Superior temporal gyrus (tissue), 1 donor: Measurements from ENCODE around the gene PIP4P1.
"Not testable (repeated sequence)": the region's sequence is repeated elsewhere in the genome, so short reads cannot be mapped to it uniquely, and the experiment has no call there.

Experiments used
- DNase-seq: peaks from one replicate; pipeline ENCODE4 v3.0.0-alpha.2; 2016; ENCODE audit errors: extremely low spot score

Gene PIP4P1

DNA sequence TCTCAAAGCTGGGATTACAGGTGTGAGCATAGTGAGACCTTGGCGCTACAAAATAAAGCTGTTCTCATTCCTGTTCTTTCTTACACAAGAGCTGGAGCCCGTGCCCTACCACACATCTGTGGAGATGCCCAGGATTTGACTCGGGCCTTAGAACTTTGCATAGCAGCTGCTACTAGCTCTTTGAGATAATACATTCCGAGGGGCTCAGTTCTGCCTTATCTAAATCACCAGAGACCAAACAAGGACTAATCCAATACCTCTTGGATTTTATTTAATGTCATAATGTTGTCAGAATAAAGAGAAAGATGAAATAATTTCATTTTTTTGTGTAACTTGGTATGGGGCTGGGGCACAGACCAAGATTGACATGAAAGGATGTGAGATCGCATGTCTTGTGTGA lies 15.5 kb upstream of the PIP4P1 start:
- no peak for DNase-seq

DNA sequence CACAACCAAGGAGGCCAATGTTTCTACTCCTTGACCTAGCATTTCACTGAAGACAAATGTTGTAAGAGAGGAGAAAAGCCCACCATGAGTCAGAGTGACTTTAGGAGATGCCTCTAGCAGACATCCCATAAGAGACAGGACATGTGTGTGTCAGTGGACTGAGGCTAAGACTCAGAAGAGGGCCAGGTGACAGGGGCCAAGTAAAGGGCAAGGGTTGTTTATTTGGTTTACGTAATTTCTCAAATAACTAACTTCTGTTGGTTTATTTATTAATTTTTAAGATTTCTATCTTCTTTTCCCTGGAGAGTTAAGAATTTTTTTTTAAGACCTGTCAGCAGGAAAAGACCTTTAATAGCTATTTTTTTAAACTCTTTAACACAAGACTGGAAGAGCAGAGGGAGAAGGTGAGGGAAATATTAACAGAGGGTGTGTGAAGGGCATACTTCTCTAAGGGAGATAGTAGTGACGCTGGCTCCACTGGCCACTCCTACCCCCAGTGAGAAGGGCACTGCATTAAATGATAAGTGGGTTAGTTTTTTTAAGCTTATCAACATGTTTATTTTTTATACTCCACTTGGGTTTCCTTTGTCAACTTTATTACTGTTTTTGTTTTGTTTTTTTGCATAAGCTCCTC lies 11.4 kb upstream of the PIP4P1 start:
- DNase-seq = no peak

DNA sequence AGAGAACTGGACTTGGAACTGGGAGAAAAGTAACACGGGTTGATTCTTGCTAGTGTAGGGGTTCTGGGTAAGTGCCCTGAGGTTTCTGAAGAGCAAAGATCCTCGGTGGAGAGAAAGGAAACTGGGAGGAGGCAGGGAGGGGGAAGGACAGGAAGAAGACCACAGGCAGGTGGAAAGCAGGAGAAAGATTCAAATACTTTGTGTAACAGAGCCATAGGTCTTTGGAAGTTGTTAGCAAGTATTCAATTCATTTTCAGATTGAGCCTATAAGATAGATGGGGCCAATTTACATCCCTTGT lies 9.3 kb upstream of the PIP4P1 start:
- no peak for DNase-seq

DNA sequence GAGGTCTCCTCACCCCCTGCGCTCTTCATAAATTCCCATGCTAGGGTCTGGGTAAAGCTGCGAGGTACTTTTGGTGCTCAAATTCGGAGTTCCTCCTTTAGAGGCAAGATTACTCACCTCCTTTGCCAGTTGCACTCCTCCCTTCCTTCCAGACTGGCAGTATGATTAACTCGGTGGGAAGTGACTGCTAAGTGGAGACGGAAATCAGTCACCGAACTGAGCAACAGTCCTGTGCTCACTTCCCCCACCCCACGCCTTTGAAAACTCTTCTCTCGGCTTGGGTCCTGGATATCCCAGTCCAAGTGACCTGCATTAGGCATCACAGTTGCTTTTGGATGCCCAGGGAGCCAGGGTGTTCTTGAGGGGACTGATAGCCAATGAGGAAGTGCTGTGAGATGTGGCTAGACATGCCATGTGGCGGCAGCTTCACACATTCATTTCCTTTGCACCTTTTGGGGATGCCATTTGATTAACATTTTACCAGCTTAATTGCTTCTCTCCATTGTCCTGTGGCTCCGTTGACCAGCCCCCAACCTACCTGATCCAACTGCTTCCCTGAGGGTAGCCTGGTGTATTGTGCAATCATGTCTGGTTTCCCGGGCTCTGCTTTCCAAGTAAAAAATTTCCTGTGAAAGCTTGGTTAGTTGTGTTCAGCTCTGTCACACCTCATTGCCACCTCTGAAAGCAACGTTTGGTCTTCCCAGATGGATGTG lies 8.8 kb upstream of the PIP4P1 start:
- peak; percentile 40 for DNase-seq

DNA sequence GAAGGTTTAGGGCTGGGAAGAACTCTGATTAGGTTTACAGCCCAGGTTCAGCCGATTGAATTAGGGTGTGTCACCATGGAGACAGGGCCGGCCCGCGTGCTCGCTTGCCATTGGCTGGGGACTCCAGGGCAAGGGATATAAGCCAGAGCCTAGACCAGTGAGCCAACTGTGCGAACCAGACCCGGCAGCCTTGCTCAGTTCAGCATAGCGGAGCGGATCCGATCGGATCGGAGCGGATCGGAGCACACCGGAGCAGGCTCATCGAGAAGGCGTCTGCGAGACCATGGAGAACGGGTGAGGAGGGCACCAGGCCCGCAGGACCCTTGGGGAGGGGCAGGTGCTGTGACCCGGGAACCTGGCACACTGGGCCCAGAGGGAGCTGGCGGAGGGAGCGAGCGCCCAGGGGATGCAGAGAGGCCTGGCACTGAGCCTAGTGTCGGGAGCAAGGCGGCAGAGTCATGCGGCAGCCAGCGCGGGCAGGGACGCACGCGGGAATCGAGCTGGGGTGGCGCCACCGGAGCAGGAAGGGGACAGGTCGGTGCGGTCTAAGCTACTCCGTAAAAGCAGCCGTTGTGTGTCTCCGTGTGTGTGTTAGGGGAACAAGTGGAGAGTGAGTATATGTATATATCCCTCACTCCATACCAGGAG lies 8.1 kb upstream of the PIP4P1 start, which contains the start of gene PNP:
Gene PNP, plus strand, starts transcription at position 165 of the 648 bp plus-strand sequence. Its CDS starts 119 bp downstream, at position 284.
- DNase-seq = peak; percentile 82

DNA sequence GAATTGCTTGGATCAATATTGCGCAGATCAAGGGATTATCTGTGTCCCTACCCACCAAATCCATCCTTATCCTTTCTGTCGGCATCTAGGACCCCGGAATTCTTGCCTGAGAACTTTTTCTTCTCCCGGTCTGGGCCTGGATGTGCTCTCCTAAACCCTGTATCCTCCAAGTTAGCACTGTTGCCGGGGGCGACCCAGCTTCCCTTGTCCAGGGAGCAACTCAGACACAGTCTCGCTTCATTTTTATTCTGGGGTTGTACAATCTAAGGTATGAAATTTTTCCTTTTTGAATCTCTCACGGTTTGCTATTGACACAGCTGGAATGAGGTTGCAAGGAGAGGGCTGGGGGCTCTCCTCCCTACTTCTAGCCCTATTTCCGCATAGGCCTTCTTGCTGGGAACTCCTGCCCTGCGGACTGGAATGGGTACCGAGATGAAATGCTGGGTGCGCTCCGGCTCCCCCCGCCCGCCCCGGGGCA lies 7.6 kb upstream of the PIP4P1 start:
- peak; percentile 9 for DNase-seq

DNA sequence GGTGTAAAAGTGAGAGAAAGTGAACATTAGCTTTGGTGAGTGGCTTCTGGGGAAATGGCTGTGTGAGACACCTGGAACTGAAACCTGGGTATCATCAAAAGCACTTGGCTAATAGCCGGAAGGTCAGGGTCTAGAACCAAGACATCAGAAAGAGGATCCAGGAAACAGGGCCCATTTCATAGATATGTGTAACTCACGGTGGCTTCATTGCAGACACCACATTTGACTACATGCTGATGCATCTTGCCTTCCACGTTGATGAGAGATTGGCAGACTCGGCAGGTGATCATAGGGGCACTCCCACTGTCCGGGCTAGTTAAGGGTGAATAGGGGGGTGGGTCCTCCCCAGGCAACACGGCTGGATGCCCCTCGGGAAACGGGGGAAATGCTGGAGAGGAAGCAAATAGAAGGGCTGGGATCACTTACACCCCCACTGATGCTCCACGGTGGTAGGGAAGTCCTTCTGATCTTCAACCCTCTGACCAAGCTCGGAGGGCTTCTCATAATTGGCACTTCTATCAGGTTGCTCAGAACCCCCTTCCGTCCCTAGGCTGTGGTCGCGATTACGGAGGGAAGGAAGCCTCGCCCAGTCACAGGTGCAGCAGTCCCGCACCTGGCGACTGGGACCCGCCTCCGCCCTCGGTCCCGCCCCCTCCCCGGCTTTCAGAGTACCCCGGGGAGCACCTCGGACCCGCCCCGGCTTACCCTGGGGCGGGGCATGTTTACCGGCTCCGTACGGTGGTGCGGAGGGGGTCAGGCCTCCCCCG lies 593 bp downstream of the PIP4P1 start:
- DNase-seq = no peak

DNA sequence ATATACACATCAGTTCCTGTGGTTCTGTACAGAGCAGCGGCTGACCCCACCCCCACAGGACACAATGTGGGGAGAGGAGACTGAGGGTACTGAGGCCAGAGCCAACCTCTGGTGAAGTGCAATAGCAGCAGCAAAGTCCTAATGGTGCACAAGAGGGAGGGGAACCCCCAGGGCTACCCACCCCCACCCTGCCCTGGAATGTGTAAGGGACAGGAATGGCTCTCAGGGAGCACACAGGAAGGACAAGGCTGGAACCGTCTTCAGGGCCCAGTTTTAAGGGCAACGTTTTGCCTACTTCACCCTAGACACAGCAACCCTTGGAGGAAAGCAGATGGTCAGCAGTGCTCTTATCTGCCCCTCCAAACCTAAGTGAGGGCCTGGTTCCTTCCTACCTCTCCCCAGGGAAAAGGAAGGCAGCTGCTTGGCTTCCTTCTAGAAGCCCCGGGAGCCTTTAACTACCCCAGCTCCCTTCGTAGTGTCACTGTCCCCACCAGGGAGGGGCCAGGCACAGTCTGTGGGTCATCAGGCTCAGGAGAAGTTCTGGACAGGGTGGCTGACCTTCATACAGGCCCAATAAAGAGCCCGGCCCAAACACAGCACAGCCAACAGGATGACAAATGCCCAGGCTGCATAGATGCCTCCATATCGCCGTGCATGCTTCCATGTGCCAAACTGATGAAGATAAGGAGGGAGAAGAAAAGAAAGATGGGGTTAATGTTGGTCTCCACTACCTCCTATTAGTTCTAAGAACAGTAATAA lies 3.0 kb downstream of the PIP4P1 start:
- DNase-seq = no peak

DNA sequence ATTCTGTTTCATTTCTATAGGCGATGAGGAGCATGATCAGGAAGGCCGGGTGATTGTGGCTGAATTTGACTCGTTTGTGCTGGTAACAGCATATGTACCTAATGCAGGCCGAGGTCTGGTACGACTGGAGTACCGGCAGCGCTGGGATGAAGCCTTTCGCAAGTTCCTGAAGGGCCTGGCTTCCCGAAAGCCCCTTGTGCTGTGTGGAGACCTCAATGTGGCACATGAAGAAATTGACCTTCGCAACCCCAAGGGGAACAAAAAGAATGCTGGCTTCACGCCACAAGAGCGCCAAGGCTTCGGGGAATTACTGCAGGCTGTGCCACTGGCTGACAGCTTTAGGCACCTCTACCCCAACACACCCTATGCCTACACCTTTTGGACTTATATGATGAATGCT lies 4.3 kb downstream of the PIP4P1 start:
- DNase-seq = no peak

DNA sequence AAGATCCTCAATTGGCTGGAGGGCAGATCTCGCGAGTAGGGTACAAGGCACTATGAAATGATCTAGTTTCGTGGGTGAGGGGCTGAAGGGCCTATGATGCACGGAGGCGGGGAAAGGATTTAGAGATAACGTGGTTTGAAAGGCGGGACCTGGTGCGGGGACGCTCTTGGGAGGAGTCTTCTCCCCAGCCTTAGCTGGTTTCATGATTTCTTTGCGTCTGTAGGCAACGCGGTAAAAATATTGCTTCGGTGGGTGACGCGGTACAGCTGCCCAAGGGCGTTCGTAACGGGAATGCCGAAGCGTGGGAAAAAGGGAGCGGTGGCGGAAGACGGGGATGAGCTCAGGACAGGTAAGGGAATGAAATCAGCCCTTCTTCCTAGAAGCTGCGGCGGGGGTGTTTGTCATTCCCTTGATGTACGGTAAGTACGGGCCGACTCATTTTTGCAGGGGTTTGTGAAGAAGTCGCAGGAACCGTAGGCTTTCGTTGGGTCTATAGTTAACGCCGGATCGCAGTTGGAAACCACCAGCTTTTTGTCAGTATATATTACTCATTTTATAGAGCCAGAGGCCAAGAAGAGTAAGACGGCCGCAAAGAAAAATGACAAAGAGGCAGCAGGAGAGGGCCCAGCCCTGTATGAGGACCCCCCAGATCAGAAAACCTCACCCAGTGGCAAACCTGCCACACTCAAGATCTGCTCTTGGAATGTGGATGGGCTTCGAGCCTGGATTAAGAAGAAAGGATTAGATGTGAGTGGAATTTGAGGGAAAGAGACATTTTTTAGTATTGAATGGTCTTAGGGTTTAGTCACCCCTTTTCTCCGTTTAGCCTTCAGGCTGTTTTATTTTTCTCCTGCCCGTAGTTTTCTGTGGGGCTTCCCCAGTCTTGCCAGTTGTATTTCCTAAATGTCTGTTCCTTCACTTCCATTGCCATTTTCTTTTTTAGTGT lies 5.6 kb downstream of the PIP4P1 start:
- DNase-seq = no peak

DNA sequence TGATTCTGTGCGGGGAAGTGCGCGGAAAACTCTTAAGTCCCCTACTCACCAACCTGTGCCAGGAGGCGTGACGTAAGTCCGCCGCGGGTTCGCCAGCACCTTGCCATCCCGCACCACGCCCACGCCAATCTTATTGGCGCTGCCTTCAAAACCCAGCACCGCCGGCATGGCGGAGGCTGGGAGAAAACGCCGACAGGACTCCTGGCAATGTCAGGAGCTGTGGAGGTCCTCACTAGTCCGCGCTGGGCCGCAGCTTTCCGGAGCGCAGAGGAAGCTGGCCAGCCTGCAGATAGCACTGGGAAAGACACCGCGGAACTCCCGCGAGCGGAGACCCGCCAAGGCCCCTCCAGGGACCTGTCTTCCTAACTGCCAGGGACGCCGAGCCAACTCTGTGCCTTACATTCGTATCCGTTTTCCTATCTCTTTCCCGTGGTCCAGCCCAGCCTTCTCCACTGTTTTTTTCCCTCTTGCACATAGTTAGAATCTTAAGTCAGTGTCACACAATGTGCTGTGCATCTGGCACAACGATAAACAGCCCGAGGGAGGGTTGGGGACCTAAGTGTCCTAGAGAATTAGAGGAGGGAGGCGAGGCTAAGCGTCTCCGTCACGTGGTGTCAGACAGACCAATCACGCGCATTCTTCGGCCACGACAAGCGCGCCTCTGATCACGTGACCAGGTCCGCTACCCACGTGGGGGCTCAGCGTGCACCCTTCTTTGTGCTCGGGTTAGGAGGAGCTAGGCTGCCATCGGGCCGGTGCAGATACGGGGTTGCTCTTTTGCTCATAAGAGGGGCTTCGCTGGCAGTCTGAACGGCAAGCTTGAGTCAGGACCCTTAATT lies 6.5 kb downstream of the PIP4P1 start, which contains the start of the genes APEX1 and OSGEP:
Gene APEX1, plus strand, starts transcription at position 711 of the 839 bp plus-strand sequence. CDS start 420 bp downstream, outside the sequence.
Gene OSGEP, minus strand, starts transcription at position 297 of the 839 bp plus-strand sequence. Its CDS starts 129 bp downstream, at position 168.
- peak; percentile 100 for DNase-seq

DNA sequence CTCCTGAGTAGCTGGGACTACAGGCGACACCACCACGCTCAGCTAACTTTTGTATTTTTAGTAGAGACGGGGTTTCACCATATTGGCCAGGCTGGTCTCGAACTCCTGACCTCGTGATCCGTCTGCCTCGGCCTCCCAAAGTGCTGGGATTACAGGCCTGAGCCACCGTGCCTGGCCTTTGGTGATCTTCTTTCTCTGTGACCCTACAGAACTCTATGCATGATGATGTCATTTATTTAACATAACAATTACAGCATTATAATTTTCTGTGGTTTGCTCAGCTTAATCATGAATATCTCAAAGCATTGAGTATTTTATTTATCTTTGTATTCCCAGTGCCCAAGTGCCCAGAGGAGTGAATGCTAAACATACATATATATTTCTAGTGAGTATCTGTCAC lies 8.4 kb downstream of the PIP4P1 start:
- DNase-seq = not testable (repeated sequence)

DNA sequence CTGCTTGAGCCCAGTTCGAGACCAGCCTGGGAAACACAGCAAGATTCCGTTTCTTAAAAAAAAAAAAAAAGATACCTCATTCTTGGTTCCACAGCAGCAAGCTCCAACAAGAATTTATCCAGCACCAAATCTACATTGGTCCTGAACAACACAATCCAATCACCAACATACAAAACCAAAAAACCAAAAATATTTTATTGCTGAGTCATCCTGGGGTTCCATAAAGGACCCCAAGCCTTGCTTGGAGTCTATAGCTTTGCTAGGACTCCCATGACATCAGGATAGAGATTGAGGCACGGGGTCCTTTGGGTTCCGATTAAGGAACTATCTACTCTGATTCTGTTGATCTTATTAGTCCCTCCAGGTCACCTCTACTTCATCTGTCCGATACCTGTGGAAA lies 14.3 kb downstream of the PIP4P1 start:
- DNase-seq = no peak

DNA sequence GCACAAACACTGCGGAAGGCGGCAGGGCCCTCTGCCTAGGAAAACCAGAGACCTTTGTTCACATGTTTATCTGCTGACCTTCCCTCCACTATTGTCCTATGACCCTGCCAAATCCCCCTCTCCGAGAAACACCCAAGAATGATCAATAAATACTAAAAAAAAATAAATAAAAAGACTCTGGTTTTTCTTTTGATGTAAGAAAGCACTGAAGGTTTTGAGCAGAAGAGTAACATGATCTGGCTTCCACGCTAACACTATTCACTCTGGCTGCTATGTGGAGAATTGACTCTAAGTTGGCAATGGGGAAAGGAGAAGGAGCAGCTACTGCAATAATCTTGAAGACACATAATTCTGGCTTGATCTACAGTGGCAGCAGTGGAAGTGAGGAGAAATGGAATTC lies 17.6 kb downstream of the PIP4P1 start:
- not testable (repeated sequence) for DNase-seq

DNA sequence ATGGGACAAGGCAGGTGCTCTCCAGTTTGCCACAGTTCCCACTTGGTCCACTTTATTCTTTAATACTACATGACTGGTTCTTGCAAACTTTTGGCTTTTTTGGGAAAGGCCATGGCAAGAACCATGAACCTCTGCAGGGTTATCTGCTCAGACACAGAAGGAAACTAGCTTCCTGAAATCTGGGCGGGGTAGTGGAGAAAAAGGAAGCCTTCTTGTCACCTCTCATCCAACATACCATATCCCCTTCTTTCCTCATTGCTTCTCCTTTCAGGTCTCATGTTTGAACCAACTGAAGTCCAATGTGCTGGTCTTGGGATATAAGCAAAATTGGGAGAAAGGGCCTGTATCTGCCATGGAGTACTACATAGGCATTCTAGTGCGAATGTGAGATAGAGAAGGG lies 19.8 kb downstream of the PIP4P1 start:
- no peak for DNase-seq

DNA sequence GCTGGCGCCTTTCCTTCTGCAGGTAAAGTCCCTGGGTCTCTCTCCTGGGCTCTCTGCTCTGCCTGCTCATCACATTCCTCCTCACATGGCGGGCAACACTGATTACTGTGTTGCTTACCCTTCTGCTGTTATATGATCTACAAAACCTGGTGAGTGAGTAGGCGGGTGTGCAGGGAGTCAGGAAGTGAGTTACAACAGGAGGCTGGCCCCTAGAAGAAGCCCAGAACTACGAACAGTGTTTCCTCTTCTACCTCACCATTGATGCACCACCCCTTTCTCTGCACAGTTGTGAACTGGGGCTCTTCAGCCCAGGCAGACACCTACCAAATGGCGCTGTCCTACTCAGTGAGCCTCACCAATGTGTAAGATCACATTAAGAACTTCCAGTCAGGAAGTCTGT lies 20.4 kb downstream of the PIP4P1 start:
- DNase-seq = no peak

DNA sequence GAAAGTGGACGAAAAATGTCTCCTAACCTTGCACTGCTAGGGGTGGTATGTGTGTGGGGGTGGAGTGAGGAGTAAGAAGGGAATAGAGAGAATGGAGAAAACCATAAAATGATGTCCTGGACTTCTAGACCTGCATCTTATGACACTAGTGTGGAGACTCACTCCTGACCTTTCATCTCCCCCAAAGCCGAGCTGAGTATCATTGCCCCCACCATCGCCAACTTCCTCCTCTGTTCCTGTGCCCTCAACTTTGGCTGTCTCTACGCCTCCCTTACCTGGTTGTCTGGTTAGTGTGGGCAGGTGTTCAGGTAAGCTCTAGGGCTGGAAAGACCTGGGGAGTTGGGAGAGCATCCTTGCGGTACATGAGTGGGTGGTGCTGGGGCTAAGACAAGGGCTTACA lies 20.8 kb downstream of the PIP4P1 start:
- DNase-seq = no peak

DNA sequence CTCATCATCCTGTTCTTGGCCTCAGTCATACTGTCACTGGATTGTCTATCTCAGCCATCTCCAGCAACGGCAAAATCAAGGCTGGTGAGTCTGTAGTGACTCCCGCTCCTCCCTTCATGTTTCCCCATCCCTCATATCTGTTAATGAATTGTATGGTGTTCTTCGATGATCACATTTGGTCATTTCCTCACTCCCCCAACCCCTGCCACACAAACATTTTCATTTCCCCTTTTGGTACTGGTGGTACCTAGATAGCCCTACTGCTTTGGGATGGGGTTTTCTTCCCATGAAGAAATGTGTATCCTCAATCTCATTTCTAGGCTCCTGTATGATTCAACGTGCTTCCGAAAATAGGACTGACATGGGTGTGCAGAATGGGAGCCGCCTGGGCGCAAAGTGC lies 22.6 kb downstream of the PIP4P1 start:
- no peak for DNase-seq

DNA sequence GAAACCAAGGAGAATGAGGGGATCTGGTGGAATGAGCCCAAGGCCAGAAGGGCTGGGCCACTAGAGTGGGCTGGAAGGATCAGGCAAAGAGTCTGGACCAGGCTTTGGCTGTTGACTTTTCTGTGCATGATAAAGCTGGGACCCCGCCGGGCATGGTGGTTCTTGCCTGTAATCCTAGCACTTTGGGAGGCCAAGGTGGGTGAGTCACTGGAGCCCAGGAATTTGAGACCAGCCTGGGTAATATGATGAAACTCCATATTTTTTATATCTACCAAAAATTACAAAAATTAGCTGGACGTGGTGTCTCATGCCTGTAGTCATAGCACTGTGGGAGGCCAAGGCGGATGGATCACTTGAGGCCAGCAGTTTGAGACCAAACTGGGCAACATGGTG lies 24.9 kb downstream of the PIP4P1 start:
- no peak for DNase-seq
